Measurements from ENCODE around the gene RNASE12. TPM values are rescaled to one million over a fixed set of nuclear protein-coding genes. Genes with fewer than 3 reads are reported as not detected.
"Not testable (repeated sequence)": the region's sequence is repeated elsewhere in the genome, so short reads cannot be mapped to it uniquely, and the experiment has no call there.

The RNASE12 gene
- total RNA-seq, 1 donor from 2014 or later, result not detected

GRCh38 chr14:20620798-20621478, 29.8 kb upstream of the RNASE12 start:
- Mint-ChIP-seq H3K4me3 (ENCODE audit: unreplicated experiment) (no peak overlapping the region), H3K27me3 (ENCODE audit: unreplicated experiment) (peaks cover 15% of the 10 kb centered on the region), H3K27ac (ENCODE audit: unreplicated experiment) (no peak overlapping the region), H3K36me3 (ENCODE audit: low read depth, unreplicated experiment) (peaks cover 4% of the 10 kb centered on the region), H3K4me1 (ENCODE audit: unreplicated experiment) (peaks cover 50% of the 10 kb centered on the region), H3K9me3 (ENCODE audit: unreplicated experiment) (no peaks in the 10 kb centered on the region)
- TF ChIP-seq, protein P1, sequence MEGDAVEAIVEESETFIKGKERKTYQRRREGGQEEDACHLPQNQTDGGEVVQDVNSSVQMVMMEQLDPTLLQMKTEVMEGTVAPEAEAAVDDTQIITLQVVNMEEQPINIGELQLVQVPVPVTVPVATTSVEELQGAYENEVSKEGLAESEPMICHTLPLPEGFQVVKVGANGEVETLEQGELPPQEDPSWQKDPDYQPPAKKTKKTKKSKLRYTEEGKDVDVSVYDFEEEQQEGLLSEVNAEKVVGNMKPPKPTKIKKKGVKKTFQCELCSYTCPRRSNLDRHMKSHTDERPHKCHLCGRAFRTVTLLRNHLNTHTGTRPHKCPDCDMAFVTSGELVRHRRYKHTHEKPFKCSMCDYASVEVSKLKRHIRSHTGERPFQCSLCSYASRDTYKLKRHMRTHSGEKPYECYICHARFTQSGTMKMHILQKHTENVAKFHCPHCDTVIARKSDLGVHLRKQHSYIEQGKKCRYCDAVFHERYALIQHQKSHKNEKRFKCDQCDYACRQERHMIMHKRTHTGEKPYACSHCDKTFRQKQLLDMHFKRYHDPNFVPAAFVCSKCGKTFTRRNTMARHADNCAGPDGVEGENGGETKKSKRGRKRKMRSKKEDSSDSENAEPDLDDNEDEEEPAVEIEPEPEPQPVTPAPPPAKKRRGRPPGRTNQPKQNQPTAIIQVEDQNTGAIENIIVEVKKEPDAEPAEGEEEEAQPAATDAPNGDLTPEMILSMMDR (IDR thresholded peaks at IDR 0.05; ENCODE audit: unreplicated experiment), result no peak
- no peak for DNase-seq (ENCODE audit: low spot score)

- H3K36me3 Mint-ChIP-seq (ENCODE audit: low read depth, unreplicated experiment); H3K9me3 Mint-ChIP-seq (ENCODE audit: unreplicated experiment); H3K27ac Mint-ChIP-seq (ENCODE audit: unreplicated experiment); H3K4me3 Mint-ChIP-seq (ENCODE audit: unreplicated experiment); DNase-seq (ENCODE audit: low spot score); H3K27me3 Mint-ChIP-seq (ENCODE audit: unreplicated experiment): not testable (repeated sequence)
- H3K4me1 Mint-ChIP-seq (ENCODE audit: unreplicated experiment), result peaks cover 45% of the 10 kb centered on the region
Measured at GRCh38 chr14:20619688-20620087, 28.5 kb upstream of the RNASE12 start.

DNA sequence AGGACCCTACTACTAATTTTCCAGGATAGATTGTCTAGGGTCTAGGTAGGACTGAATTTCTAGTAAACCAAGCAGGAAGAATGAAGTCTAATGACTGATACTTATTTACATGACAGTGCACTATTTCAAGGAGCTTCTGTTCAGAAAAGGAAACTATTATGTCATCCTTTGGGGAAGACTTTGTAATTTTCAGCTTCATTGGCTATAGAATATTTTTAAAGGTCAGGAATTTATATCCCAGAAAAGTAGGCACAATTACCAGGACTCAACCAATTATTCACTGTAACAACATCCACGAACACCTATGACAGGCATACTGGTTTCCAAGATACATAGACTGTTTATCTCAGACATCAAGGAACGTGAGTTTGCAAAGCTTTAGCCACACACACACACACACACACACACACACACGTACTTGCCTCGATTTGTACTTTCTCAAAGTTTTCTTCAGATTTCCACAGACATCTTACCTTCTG, 27.1 kb upstream of the RNASE12 start:
- Mint-ChIP-seq H3K27me3 (ENCODE audit: unreplicated experiment) (peaks cover 2% of the 10 kb centered on the region), H3K4me3 (ENCODE audit: unreplicated experiment) (no peak overlapping the region), H3K9me3 (ENCODE audit: unreplicated experiment) (no peaks in the 10 kb centered on the region), H3K36me3 (ENCODE audit: low read depth, unreplicated experiment) (no peaks in the 10 kb centered on the region), H3K4me1 (ENCODE audit: unreplicated experiment) (peaks cover 39% of the 10 kb centered on the region), H3K27ac (ENCODE audit: unreplicated experiment) (no peak overlapping the region)
- TF ChIP-seq, protein P1 (IDR thresholded peaks at IDR 0.05; ENCODE audit: unreplicated experiment), result no peak
- DNase-seq (ENCODE audit: low spot score), result no peak

- H3K36me3 Mint-ChIP-seq (ENCODE audit: low read depth, unreplicated experiment), result no peaks in the 10 kb centered on the region
- no peak overlapping the region for H3K27ac Mint-ChIP-seq (ENCODE audit: unreplicated experiment)
- peaks cover 31% of the 10 kb centered on the region for H3K4me1 Mint-ChIP-seq (ENCODE audit: unreplicated experiment)
- peaks cover 2% of the 10 kb centered on the region for H3K27me3 Mint-ChIP-seq (ENCODE audit: unreplicated experiment)
- DNase-seq (ENCODE audit: low spot score), result no peak
- no peak overlapping the region for H3K4me3 Mint-ChIP-seq (ENCODE audit: unreplicated experiment)
- no peaks in the 10 kb centered on the region for H3K9me3 Mint-ChIP-seq (ENCODE audit: unreplicated experiment)
- TF ChIP-seq, protein P1 (IDR thresholded peaks at IDR 0.05; ENCODE audit: unreplicated experiment), result no peak
Measured at GRCh38 chr14:20617138-20618003, 26.2 kb upstream of the RNASE12 start.

- Mint-ChIP-seq H3K4me1 (ENCODE audit: unreplicated experiment) (peaks cover 22% of the 10 kb centered on the region), H3K27me3 (ENCODE audit: unreplicated experiment) (no peaks in the 10 kb centered on the region), H3K36me3 (ENCODE audit: low read depth, unreplicated experiment) (no peaks in the 10 kb centered on the region), H3K27ac (ENCODE audit: unreplicated experiment) (no peak overlapping the region), H3K4me3 (ENCODE audit: unreplicated experiment) (no peak overlapping the region), H3K9me3 (ENCODE audit: unreplicated experiment) (no peaks in the 10 kb centered on the region)
- TF ChIP-seq, protein P1 (IDR thresholded peaks at IDR 0.05; ENCODE audit: unreplicated experiment), result no peak
- no peak for DNase-seq (ENCODE audit: low spot score)
Measured at GRCh38 chr14:20615996-20616395, 24.8 kb upstream of the RNASE12 start.

Measured in endothelial cell (in vitro differentiated cells).